Panc1 (cell line): Measurements from ENCODE around the gene MAGOH. TPM values are rescaled to one million over a fixed set of nuclear protein-coding genes. Genes with fewer than 3 reads are reported as not detected.

Source experiments
- ATAC-seq: fragments of 200-7000 bp; cut with Tn5 transposase; 2 replicates; pipeline ENCODE4 v1.9.1; 2020; ENCODE audit warnings: mild to moderate bottlenecking, moderate library complexity
- BruUV-seq: library from RNA; stranded (reverse); fragments of 400-500 nt; replicated peaks from 2 replicates; lab custom pipeline; 2021; lab: Mats Ljungman, UMichigan
- CTCF ChIA-PET: fragments of 300-600 bp; sonication (Branson Sonifier 250); formaldehyde crosslinking; loops from one replicate; lab custom pipeline; 2022; ENCODE audit warnings: antibody characterized with exemption; lab: Charles Lee
- POLR2A ChIA-PET: fragments of 300-600 bp; sonication (Branson Sonifier 250); formaldehyde crosslinking; loops from one replicate; lab custom pipeline; 2022; ENCODE audit warnings: antibody characterized with exemption; lab: Charles Lee
- DNase-seq: peaks from one replicate; pipeline ENCODE4 v3.0.0-alpha.2; 2010; ENCODE audit warnings: low read depth, low spot score
- H3K27ac ChIP-seq: 2 replicates; pipeline ENCODE4 v1.5.1; 2011; ENCODE audit warnings: mild to moderate bottlenecking, low read length, inconsistent platforms
- H3K27me3 ChIP-seq: fragments of 200-500 bp; sonication (Bioruptor generic); 2 replicates; pipeline ENCODE4 v1.6.0; 2014; ENCODE audit warnings: low read length, inconsistent platforms; ENCODE audit not compliant: control insufficient read depth, insufficient read depth
- H3K36me3 ChIP-seq: fragments of 200-500 bp; sonication (Bioruptor generic); 2 replicates; pipeline ENCODE4 v1.5.1; 2014; ENCODE audit warnings: inconsistent platforms, mild to moderate bottlenecking, low read length, moderate library complexity; ENCODE audit not compliant: control insufficient read depth, insufficient read depth
- H3K4me1 ChIP-seq: 2 replicates; pipeline ENCODE4 v1.5.1; 2011; ENCODE audit warnings: inconsistent platforms, mild to moderate bottlenecking, low read length, moderate library complexity; ENCODE audit not compliant: control insufficient read depth, insufficient read depth
- H3K4me3 ChIP-seq, 2 experiments: 2 replicates each; pipeline ENCODE4 v1.5.1; 2011 to 2012; ENCODE audit warnings: low read depth in 2 of 2, low read length in 2 of 2, mild to moderate bottlenecking in 2 of 2, inconsistent platforms in 1 of 2, moderate library complexity in 1 of 2
- H3K9me3 ChIP-seq: fragments of 200-500 bp; sonication (Bioruptor generic); 2 replicates; pipeline ENCODE4 v1.5.1; 2014; ENCODE audit warnings: low read depth, mild to moderate bottlenecking, inconsistent platforms, low read length, moderate library complexity; ENCODE audit not compliant: control insufficient read depth, insufficient read depth
- POLR2AphosphoS5 ChIP-seq: IDR thresholded peaks from 2 replicates; pipeline ENCODE4 v1.6.1; 2012; ENCODE audit warnings: mild to moderate bottlenecking, low read depth, low read length, moderate library complexity
- REST ChIP-seq, 2 experiments: IDR thresholded peaks; 2 replicates each; pipeline ENCODE4 v1.6.1; 2011 to 2012; ENCODE audit warnings: low read depth in 2 of 2, control low read depth in 1 of 2, low read length in 1 of 2, mild to moderate bottlenecking in 1 of 2, moderate library complexity in 1 of 2; ENCODE audit not compliant: insufficient read depth in 1 of 2
- SIN3A ChIP-seq: IDR thresholded peaks from 2 replicates; pipeline ENCODE4 v1.6.1; 2012; ENCODE audit warnings: low read depth, mild to moderate bottlenecking, low read length, moderate library complexity, borderline replicate concordance; ENCODE audit not compliant: insufficient read depth
- TCF7L2 ChIP-seq: IDR thresholded peaks from 2 replicates; pipeline ENCODE4 v1.6.1; 2011; ENCODE audit warnings: mild to moderate bottlenecking, low read depth, low read length, inconsistent platforms
- in situ Hi-C: cut with HindIII; loops from 2 replicates; pipeline ENCODE4 v1.10.0; 2016; ENCODE audit warnings: low sequenced_read_pairs, low pct_unique_long_range_greater_than_20kb
- intact Hi-C: fragments of 100-400 bp; cut with micrococcal nuclease; formaldehyde crosslinking; loops from one replicate; pipeline ENCODE4 v1.10.0; 2022; ENCODE audit not compliant: unreplicated experiment
- total RNA-seq: library from RNA; stranded (reverse); gene quantifications from one replicate; pipeline ENCODE4 v1.2.1, GENCODE V29; 2021; ENCODE audit not compliant: unreplicated experiment
- TF ChIP-seq, protein P1 (sequence below): fragments of 450-650 bp; IDR thresholded peaks from 2 replicates; pipeline ENCODE4 v1.5.1; 2017; ENCODE audit warnings: mild to moderate bottlenecking

MAGOH gene
- total RNA-seq, 1 experiment from 2014 or later: 63.8 TPM

DNA sequence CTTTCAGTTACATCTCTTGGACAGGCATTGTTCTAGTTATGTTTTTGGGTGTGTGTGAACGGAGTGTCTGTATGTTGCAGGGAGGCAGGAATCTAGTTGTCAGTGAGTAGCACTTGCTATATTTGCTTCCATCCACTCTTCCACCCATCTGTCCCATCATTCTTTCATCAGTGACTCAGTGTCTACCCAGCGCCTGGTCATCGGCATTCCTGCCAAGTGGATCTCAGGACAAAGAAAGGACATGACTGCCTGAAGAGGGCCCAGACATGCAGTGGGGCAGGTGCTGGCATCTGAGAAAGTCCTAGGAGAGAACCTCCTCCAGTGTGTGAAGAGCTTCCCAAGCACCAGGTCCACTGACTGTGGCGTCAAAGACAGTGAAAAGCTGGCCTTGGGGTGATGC is 27.3 kb upstream of the MAGOH start:
- Histone ChIP-seq H3K27me3 (no peaks in the 10 kb centered on the region), H3K36me3 (no peaks in the 10 kb centered on the region), H3K4me1 (no peaks in the 10 kb centered on the region), H3K9me3 (no peaks in the 10 kb centered on the region), H3K27ac (no peak overlapping the region), H3K4me3 (no peak overlapping the region)
- no peak; the same call in 1 of the 2 replicates for ATAC-seq
- in situ Hi-C loops (no loop called here), intact Hi-C loops (no loop called here)
- no TSS peak for BruUV-seq
- TF ChIP-seq REST (IDR thresholded peaks at IDR 0.05; ENCODE audit: insufficient read depth in 1 of 2, low read depth in 2 of 2, low read length in 1 of 2) (no peak), SIN3A (no peak), TCF7L2 (no peak), POLR2AphosphoS5 (no peak)
- TF ChIP-seq, protein P1, sequence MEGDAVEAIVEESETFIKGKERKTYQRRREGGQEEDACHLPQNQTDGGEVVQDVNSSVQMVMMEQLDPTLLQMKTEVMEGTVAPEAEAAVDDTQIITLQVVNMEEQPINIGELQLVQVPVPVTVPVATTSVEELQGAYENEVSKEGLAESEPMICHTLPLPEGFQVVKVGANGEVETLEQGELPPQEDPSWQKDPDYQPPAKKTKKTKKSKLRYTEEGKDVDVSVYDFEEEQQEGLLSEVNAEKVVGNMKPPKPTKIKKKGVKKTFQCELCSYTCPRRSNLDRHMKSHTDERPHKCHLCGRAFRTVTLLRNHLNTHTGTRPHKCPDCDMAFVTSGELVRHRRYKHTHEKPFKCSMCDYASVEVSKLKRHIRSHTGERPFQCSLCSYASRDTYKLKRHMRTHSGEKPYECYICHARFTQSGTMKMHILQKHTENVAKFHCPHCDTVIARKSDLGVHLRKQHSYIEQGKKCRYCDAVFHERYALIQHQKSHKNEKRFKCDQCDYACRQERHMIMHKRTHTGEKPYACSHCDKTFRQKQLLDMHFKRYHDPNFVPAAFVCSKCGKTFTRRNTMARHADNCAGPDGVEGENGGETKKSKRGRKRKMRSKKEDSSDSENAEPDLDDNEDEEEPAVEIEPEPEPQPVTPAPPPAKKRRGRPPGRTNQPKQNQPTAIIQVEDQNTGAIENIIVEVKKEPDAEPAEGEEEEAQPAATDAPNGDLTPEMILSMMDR: no peak
- POLR2A ChIA-PET: no interaction called here
- CTCF ChIA-PET: interaction anchor here (0.5 to 1.1 kb wide), 3 partner anchors 128 to 560 kb away, joined by 3 to 4 read pairs (median 4); no protein-coding TSS in a partner anchor
- no peak for DNase-seq

- Histone ChIP-seq H3K9me3 (no peaks in the 10 kb centered on the region), H3K36me3 (no peaks in the 10 kb centered on the region), H3K4me1 (no peaks in the 10 kb centered on the region), H3K27me3 (no peaks in the 10 kb centered on the region), H3K4me3 (no peak overlapping the region), H3K27ac (no peak overlapping the region)
- no peak for TF ChIP-seq REST (IDR thresholded peaks at IDR 0.05; ENCODE audit: insufficient read depth in 1 of 2, low read depth in 2 of 2, low read length in 1 of 2)
- TF ChIP-seq, protein P1: no peak
- TF ChIP-seq POLR2AphosphoS5: no peak
- TF ChIP-seq SIN3A: no peak
- no peak for TF ChIP-seq TCF7L2
- in situ Hi-C loops: no loop called here
- DNase-seq (no peak), ATAC-seq (no peak)
- ChIA-PET POLR2A (no interaction called here), CTCF (no interaction called here)
- intact Hi-C loops: no loop called here
- BruUV-seq: no TSS peak
Measured at GRCh38 chr1:53264048-53264447, 25.7 kb upstream of the MAGOH start.
